B cell (primary cell): ENCODE results near the gene RASSF3.

Source experiments
- EZH2 ChIP-seq: IDR thresholded peaks from 2 replicates; pipeline ENCODE4 v1.6.1; 2012; ENCODE audit warnings: borderline replicate concordance, low read depth, mild to moderate bottlenecking, moderate library complexity, low read length; ENCODE audit not compliant: insufficient read depth, poor library complexity, severe bottlenecking
- TF ChIP-seq, protein P1 (sequence below): fragments of 200-600 bp; IDR thresholded peaks from one replicate; pipeline ENCODE4 v1.8.0; 2022; ENCODE audit warnings: antibody characterized with exemption, mild to moderate bottlenecking

DNA sequence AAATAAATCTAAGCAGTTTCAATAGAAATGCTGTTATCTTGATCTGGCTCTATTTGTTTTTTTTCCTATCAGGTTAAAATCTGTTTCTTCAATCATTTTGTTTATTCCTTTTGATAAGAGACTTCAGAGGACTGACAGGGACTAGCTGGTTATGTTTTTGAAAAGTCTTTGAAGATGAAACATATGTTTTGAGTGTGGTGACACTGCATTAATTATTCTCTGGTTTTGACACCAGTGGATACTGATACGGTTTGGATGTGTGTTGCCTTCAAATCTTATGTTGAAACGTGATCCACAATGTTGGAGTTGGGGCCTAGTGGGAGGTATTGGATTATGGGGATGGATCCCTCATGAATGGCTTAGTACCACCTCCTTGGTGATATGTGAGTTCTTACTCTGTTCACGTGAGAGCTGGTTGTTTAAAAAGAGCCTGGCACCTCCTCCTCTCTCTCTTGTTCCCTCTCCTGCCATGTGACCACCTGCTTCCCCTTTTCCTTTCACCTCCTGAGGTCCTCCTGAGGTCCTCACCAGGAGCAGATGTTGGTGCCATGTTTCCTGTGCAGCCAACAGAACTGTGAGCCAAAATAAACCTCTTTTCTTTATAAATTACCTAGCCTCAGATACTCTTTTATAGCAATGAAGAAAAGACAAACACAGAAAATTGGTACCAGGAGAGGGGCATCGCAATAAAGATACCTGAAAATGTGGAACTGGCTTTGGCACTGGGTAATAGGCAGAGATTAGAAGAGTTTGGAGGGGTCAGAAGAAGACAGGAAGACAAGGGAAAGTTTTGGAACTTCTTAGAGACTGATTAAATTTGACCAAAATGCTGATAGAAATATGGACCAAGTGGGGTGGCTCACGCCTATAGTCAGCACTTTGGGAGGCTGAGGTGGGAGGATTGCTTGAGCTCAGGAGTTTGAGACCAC lies 23.0 kb downstream of the RASSF3 start:
- TF ChIP-seq, protein P1, sequence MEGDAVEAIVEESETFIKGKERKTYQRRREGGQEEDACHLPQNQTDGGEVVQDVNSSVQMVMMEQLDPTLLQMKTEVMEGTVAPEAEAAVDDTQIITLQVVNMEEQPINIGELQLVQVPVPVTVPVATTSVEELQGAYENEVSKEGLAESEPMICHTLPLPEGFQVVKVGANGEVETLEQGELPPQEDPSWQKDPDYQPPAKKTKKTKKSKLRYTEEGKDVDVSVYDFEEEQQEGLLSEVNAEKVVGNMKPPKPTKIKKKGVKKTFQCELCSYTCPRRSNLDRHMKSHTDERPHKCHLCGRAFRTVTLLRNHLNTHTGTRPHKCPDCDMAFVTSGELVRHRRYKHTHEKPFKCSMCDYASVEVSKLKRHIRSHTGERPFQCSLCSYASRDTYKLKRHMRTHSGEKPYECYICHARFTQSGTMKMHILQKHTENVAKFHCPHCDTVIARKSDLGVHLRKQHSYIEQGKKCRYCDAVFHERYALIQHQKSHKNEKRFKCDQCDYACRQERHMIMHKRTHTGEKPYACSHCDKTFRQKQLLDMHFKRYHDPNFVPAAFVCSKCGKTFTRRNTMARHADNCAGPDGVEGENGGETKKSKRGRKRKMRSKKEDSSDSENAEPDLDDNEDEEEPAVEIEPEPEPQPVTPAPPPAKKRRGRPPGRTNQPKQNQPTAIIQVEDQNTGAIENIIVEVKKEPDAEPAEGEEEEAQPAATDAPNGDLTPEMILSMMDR = no peak
- no peak for TF ChIP-seq EZH2
